Karpas-422 (cell line): ENCODE results near the gene TCIRG1. TPM values are rescaled to one million over a fixed set of nuclear protein-coding genes. Genes with fewer than 3 reads are reported as not detected.

Source experiments
- DNase-seq: peaks from one replicate; pipeline ENCODE4 v3.0.0-alpha.2; 2015
- H2AFZ ChIP-seq: fragments of 200-600 bp; sonication (generic); 2 replicates; pipeline ENCODE4 v1.6.1; 2014; ENCODE audit warnings: antibody characterized with exemption, low read length, mixed read lengths
- H3K27ac ChIP-seq: fragments of 200-600 bp; sonication (generic); 2 replicates; pipeline ENCODE4 v1.5.1; 2014; ENCODE audit warnings: mild to moderate bottlenecking, low read length, moderate library complexity
- H3K27me3 ChIP-seq: fragments of 200-600 bp; sonication (generic); 2 replicates; pipeline ENCODE4 v1.6.1; 2014; ENCODE audit warnings: low read length, mixed read lengths
- H3K36me3 ChIP-seq: fragments of 200-600 bp; sonication (generic); 2 replicates; pipeline ENCODE4 v1.6.1; 2014; ENCODE audit warnings: low read length, mixed read lengths; ENCODE audit not compliant: insufficient read depth
- H3K4me1 ChIP-seq: fragments of 200-600 bp; sonication (generic); 2 replicates; pipeline ENCODE4 v1.6.1; 2014; ENCODE audit warnings: mild to moderate bottlenecking, low read length, mixed read lengths
- H3K4me2 ChIP-seq: fragments of 200-600 bp; sonication (generic); 2 replicates; pipeline ENCODE4 v1.6.1; 2014; ENCODE audit warnings: low read length, low read depth, mild to moderate bottlenecking; ENCODE audit not compliant: poor library complexity, severe bottlenecking
- H3K4me3 ChIP-seq: fragments of 200-600 bp; sonication (generic); 2 replicates; pipeline ENCODE4 v1.5.1; 2014; ENCODE audit warnings: mild to moderate bottlenecking, antibody characterized with exemption, low read length, mixed read lengths
- H3K79me2 ChIP-seq: fragments of 200-600 bp; sonication (generic); 2 replicates; pipeline ENCODE4 v1.6.1; 2014; ENCODE audit warnings: mild to moderate bottlenecking, low read length, mixed read lengths
- H3K9ac ChIP-seq: fragments of 200-600 bp; sonication (generic); 2 replicates; pipeline ENCODE4 v1.6.0; 2014; ENCODE audit warnings: low read length
- H3K9me2 ChIP-seq: fragments of 200-600 bp; sonication (generic), shearing (Covaris generic); replicated peaks from 2 replicates; pipeline ENCODE4 v1.6.0; 2014; ENCODE audit warnings: mild to moderate bottlenecking, low read length, moderate library complexity; ENCODE audit not compliant: insufficient read depth
- H3K9me3 ChIP-seq: fragments of 300-700, 200-600 bp; sonication (generic); 2 replicates; pipeline ENCODE4 v1.6.1; 2014; ENCODE audit warnings: low read length, mixed read lengths
- H4K20me1 ChIP-seq: fragments of 200-600 bp; sonication (generic); 2 replicates; pipeline ENCODE4 v1.6.1; 2014; ENCODE audit warnings: mild to moderate bottlenecking, antibody characterized with exemption, low read length, low read depth; ENCODE audit not compliant: insufficient read depth
- total RNA-seq: library from RNA; depleted of rRNA; stranded (reverse); fragments of >200 nt; shearing (Covaris generic); gene quantifications from 2 replicates; pipeline ENCODE4 v1.2.3, GENCODE V29; 2014; ENCODE audit warnings: low replicate concordance

TCIRG1 gene
- total RNA-seq, 1 experiment from 2014 or later: 47.7 TPM

- no peaks in the 10 kb centered on the region for H3K36me3 ChIP-seq
- H3K27me3 ChIP-seq: no peaks in the 10 kb centered on the region
- H3K9me3 ChIP-seq: no peaks in the 10 kb centered on the region
- H3K9me2 ChIP-seq: no peaks in the 10 kb centered on the region
- no peak overlapping the region; the same call in 1 of the 2 replicates for H2AFZ ChIP-seq
- H3K4me1 ChIP-seq: peaks cover 25% of the 10 kb centered on the region
- peak overlapping the region; percentile 35 for H3K9ac ChIP-seq
- peak overlapping the region; percentile 58 for H3K4me2 ChIP-seq
- H3K27ac ChIP-seq: no peak overlapping the region
- H3K4me3 ChIP-seq: no peak overlapping the region
- H3K79me2 ChIP-seq: no peaks in the 10 kb centered on the region
- no peaks in the 10 kb centered on the region for H4K20me1 ChIP-seq
- DNase-seq: peak; percentile 77
Measured at GRCh38 chr11:68009391-68010089, 29.3 kb upstream of the TCIRG1 start.

GRCh38 chr11:68010090-68011041 lies 28.5 kb upstream of the TCIRG1 start, which contains the start of gene ALDH3B1:
Gene ALDH3B1, plus strand, starts transcription at chr11:68010327. Its CDS starts 4,971 bp downstream, at chr11:68015298.
- peaks cover 25% of the 10 kb centered on the region for H3K4me1 ChIP-seq
- H3K9ac ChIP-seq: peak within 1 kb of the TSS; percentile 35
- H3K27ac ChIP-seq: no peak within 1 kb of the TSS
- no peaks in the 10 kb centered on the region for H3K27me3 ChIP-seq
- no peaks in the 10 kb centered on the region for H3K9me2 ChIP-seq
- H3K4me2 ChIP-seq: peak within 1 kb of the TSS; percentile 58
- DNase-seq: peak; percentile 78
- H4K20me1 ChIP-seq: no peaks in the 10 kb centered on the region
- H3K9me3 ChIP-seq: no peaks in the 10 kb centered on the region
- no peaks in the 10 kb centered on the region for H3K36me3 ChIP-seq
- H3K4me3 ChIP-seq: no peak within 1 kb of the TSS
- no peak within 1 kb of the TSS; the same call in 1 of the 2 replicates for H2AFZ ChIP-seq
- H3K79me2 ChIP-seq: no peaks in the 10 kb centered on the region

- H3K4me2 ChIP-seq: no peak overlapping the region
- no peaks in the 10 kb centered on the region for H3K79me2 ChIP-seq
- no peak overlapping the region for H3K4me3 ChIP-seq
- H3K36me3 ChIP-seq: no peaks in the 10 kb centered on the region
- no peaks in the 10 kb centered on the region for H4K20me1 ChIP-seq
- H3K4me1 ChIP-seq: peaks cover 23% of the 10 kb centered on the region
- no peaks in the 10 kb centered on the region for H3K27me3 ChIP-seq
- no peak for DNase-seq
- H3K27ac ChIP-seq: no peak overlapping the region
- no peaks in the 10 kb centered on the region for H3K9me3 ChIP-seq
- no peaks in the 10 kb centered on the region for H3K9me2 ChIP-seq
- no peak overlapping the region for H2AFZ ChIP-seq
- no peak overlapping the region for H3K9ac ChIP-seq
Measured at GRCh38 chr11:68011051-68011943, 27.5 kb upstream of the TCIRG1 start.

- H3K4me3 ChIP-seq: no peak overlapping the region
- H3K9me3 ChIP-seq: no peaks in the 10 kb centered on the region
- no peak for DNase-seq
- H2AFZ ChIP-seq: no peak overlapping the region
- H3K36me3 ChIP-seq: no peaks in the 10 kb centered on the region
- peaks cover 20% of the 10 kb centered on the region for H3K4me1 ChIP-seq
- H3K27ac ChIP-seq: no peak overlapping the region
- no peak overlapping the region for H3K9ac ChIP-seq
- H3K9me2 ChIP-seq: no peaks in the 10 kb centered on the region
- no peaks in the 10 kb centered on the region for H4K20me1 ChIP-seq
- H3K79me2 ChIP-seq: no peaks in the 10 kb centered on the region
- H3K4me2 ChIP-seq: no peak overlapping the region
- no peaks in the 10 kb centered on the region for H3K27me3 ChIP-seq
Measured at GRCh38 chr11:68012044-68012842, 26.6 kb upstream of the TCIRG1 start.

GRCh38 chr11:68012843-68013610 lies 25.8 kb upstream of the TCIRG1 start:
- no peaks in the 10 kb centered on the region for H3K9me2 ChIP-seq
- H4K20me1 ChIP-seq: no peaks in the 10 kb centered on the region
- no peak for DNase-seq
- no peak overlapping the region for H3K27ac ChIP-seq
- H3K9ac ChIP-seq: no peak overlapping the region
- no peak overlapping the region for H3K4me2 ChIP-seq
- H3K79me2 ChIP-seq: no peaks in the 10 kb centered on the region
- H2AFZ ChIP-seq: no peak overlapping the region
- H3K27me3 ChIP-seq: no peaks in the 10 kb centered on the region
- H3K36me3 ChIP-seq: no peaks in the 10 kb centered on the region
- no peak overlapping the region for H3K4me3 ChIP-seq
- no peaks in the 10 kb centered on the region for H3K9me3 ChIP-seq
- H3K4me1 ChIP-seq: peaks cover 20% of the 10 kb centered on the region

GRCh38 chr11:68013611-68014156 lies 25.1 kb upstream of the TCIRG1 start:
- Histone ChIP-seq H3K4me1 (peaks cover 19% of the 10 kb centered on the region), H3K4me2 (no peak overlapping the region), H3K9ac (no peak overlapping the region), H3K27ac (no peak overlapping the region), H3K9me3 (no peaks in the 10 kb centered on the region), H3K79me2 (no peaks in the 10 kb centered on the region), H3K4me3 (no peak overlapping the region), H3K9me2 (no peaks in the 10 kb centered on the region), H2AFZ (no peak overlapping the region), H3K36me3 (no peaks in the 10 kb centered on the region), H4K20me1 (no peaks in the 10 kb centered on the region), H3K27me3 (no peaks in the 10 kb centered on the region)
- no peak for DNase-seq
